ENCODE measurements around the gene MYMX.

Gene MYMX

GRCh38 chr6:44265722-44266233, 49.1 kb downstream of the MYMX start:
- DNase-seq, result no peak

- DNase-seq, result no peak
Measured at GRCh38 chr6:44266347-44266746, 49.6 kb downstream of the MYMX start.

GRCh38 chr6:44267252-44267651, 50.5 kb downstream of the MYMX start:
- DNase-seq, result no peak

Data from CD4-positive, alpha-beta T cell treated with Interleukin-12 subunit alpha and Interleukin-12 subunit beta, for 1 hour (primary cell).